DMS 273 treated with DMSO at 0.1 percent for 48 hours (cell line): Measurements from ENCODE around the gene SPDYE3.
"Not testable (repeated sequence)": the region's sequence is repeated elsewhere in the genome, so short reads cannot be mapped to it uniquely, and the experiment has no call there.

Experiments used
- DNase-seq: peaks from one replicate; lab custom pipeline; 2025; lab: John Stamatoyannopoulos, UW

Gene SPDYE3

GRCh38 chr7:100288258-100288657 is 19.2 kb upstream of the SPDYE3 start:
- DNase-seq, result not testable (repeated sequence)

GRCh38 chr7:100292162-100292561 is 15.3 kb upstream of the SPDYE3 start:
- not testable (repeated sequence) for DNase-seq

- DNase-seq, result not testable (repeated sequence)
Measured at GRCh38 chr7:100295269-100295668, 12.2 kb upstream of the SPDYE3 start.

- DNase-seq, result not testable (repeated sequence)
Measured at GRCh38 chr7:100297852-100298631, 9.5 kb upstream of the SPDYE3 start.

GRCh38 chr7:100298632-100298895 is 8.9 kb upstream of the SPDYE3 start:
- not testable (repeated sequence) for DNase-seq

- not testable (repeated sequence) for DNase-seq
Measured at GRCh38 chr7:100304526-100304925, 3.0 kb upstream of the SPDYE3 start.

- not testable (repeated sequence) for DNase-seq
Measured at GRCh38 chr7:100318329-100318728, 10.8 kb downstream of the SPDYE3 start.

GRCh38 chr7:100321648-100322047 is 14.1 kb downstream of the SPDYE3 start:
- not testable (repeated sequence) for DNase-seq

GRCh38 chr7:100324194-100324593 is 16.7 kb downstream of the SPDYE3 start:
- DNase-seq, result not testable (repeated sequence)

GRCh38 chr7:100325671-100326070 is 18.2 kb downstream of the SPDYE3 start:
- not testable (repeated sequence) for DNase-seq

GRCh38 chr7:100326914-100327313 is 19.4 kb downstream of the SPDYE3 start:
- not testable (repeated sequence) for DNase-seq

- peak; percentile 90 for DNase-seq
Measured at GRCh38 chr7:100335566-100336466, 28.3 kb downstream of the SPDYE3 start.

- not testable (repeated sequence) for DNase-seq
Measured at GRCh38 chr7:100338083-100338696, 30.7 kb downstream of the SPDYE3 start.

GRCh38 chr7:100341286-100341685 is 33.8 kb downstream of the SPDYE3 start:
- DNase-seq, result not testable (repeated sequence)

- no peak for DNase-seq
Measured at GRCh38 chr7:100342765-100343164, 35.3 kb downstream of the SPDYE3 start.

- DNase-seq, result not testable (repeated sequence)
Measured at GRCh38 chr7:100344124-100344559, 36.6 kb downstream of the SPDYE3 start.

GRCh38 chr7:100344560-100345287 is 37.2 kb downstream of the SPDYE3 start:
- not testable (repeated sequence) for DNase-seq

GRCh38 chr7:100345288-100345672 is 37.8 kb downstream of the SPDYE3 start:
- peak; percentile 22 for DNase-seq

GRCh38 chr7:100346921-100347320 is 39.4 kb downstream of the SPDYE3 start:
- DNase-seq, result no peak

GRCh38 chr7:100348805-100349204 is 41.3 kb downstream of the SPDYE3 start:
- no peak for DNase-seq

- no peak for DNase-seq
Measured at GRCh38 chr7:100349757-100350156, 42.3 kb downstream of the SPDYE3 start.

- DNase-seq, result no peak
Measured at GRCh38 chr7:100351657-100352058, 44.2 kb downstream of the SPDYE3 start.
